A549 (cell line): ENCODE data around the gene DERL3. TPM values are rescaled to one million over a fixed set of nuclear protein-coding genes. Genes with fewer than 3 reads are reported as not detected.

Experiments used
- ATAC-seq, 2 experiments: fragments of 200-7000 bp in 1 of 2; fragments of >200 bp in 1 of 2; cut with Nextera tagmentation in 1 of 2; cut with Tn5 transposase in 1 of 2; 3 replicates each; pipeline versions ENCODE4 v1.8.0 to v1.9.1; 2018 to 2020; ENCODE audit warnings: mild to moderate bottlenecking in 1 of 2, moderate library complexity in 1 of 2
- CTCF ChIA-PET: fragments of 300-600 bp; sonication (Branson Sonifier 250); formaldehyde crosslinking; extraction: SDS; loops from one replicate; lab custom pipeline; 2021; ENCODE audit warnings: antibody characterized with exemption, inconsistent platforms; lab: Yijun Ruan, JAX
- POLR2A ChIA-PET: fragments of 350-600 bp; formaldehyde crosslinking; extraction: SDS; loops from one replicate; lab custom pipeline; 2021; ENCODE audit warnings: antibody characterized with exemption, inconsistent platforms; lab: Yijun Ruan, JAX
- DNase-seq, 2 experiments: peaks; one replicate each; pipeline versions ENCODE4 v3.0.0 to v3.0.0-alpha.2; 2011 to 2016; ENCODE audit warnings: low read depth in 1 of 2, low spot score in 1 of 2
- FAIRE-seq: peaks from 2 replicates; lab custom pipeline; 2011; peaks lifted over from hg19 to GRCh38; lab: Jason Lieb, UNC
- H3K27ac ChIP-seq, 2 experiments: fragments of >200 bp; sonication (Bioruptor Twin); formaldehyde crosslinking; 3 replicates each; pipeline ENCODE4 v1.5.1; 2016 to 2017
- H3K4me1 ChIP-seq: fragments of >200 bp; sonication (Bioruptor Twin); formaldehyde crosslinking; 3 replicates; pipeline ENCODE4 v1.6.1; 2016
- H3K4me2 ChIP-seq: fragments of >200 bp; sonication (Bioruptor Twin); formaldehyde crosslinking; 3 replicates; pipeline ENCODE4 v1.6.1; 2016
- H3K4me3 ChIP-seq: fragments of >200 bp; sonication (Bioruptor Twin); formaldehyde crosslinking; 3 replicates; pipeline ENCODE4 v1.5.1; 2016
- H3K9me3 ChIP-seq: fragments of >200 bp; sonication (Bioruptor Twin); formaldehyde crosslinking; 3 replicates; pipeline ENCODE4 v1.6.1; 2016
- BCL3 ChIP-seq: fragments of >200 bp; sonication (Bioruptor Twin); formaldehyde crosslinking; IDR thresholded peaks from 3 replicates; pipeline ENCODE4 v1.6.1; 2016
- CTCF ChIP-seq: fragments of >200 bp; sonication (Bioruptor Twin); formaldehyde crosslinking; IDR thresholded peaks from 3 replicates; pipeline ENCODE4 v1.5.1; 2016
- E2F6 ChIP-seq: IDR thresholded peaks from 2 replicates; pipeline ENCODE4 v1.6.1; 2012; ENCODE audit warnings: low read depth, borderline replicate concordance
- EHF ChIP-seq: fragments of 250-450 bp; sonication (Bioruptor Pico); IDR thresholded peaks from 2 replicates; pipeline ENCODE4 v1.5.0; 2020; ENCODE audit warnings: mild to moderate bottlenecking
- HOXB5 ChIP-seq: fragments of 250-450 bp; sonication (Bioruptor Pico); IDR thresholded peaks from 2 replicates; pipeline ENCODE4 v1.5.0; 2020; ENCODE audit warnings: mild to moderate bottlenecking, moderate library complexity
- JUN ChIP-seq, 2 experiments: fragments of >200 bp; sonication (Bioruptor Twin); formaldehyde crosslinking; IDR thresholded peaks; 2 replicates in 1 of 2; 3 replicates in 1 of 2; pipeline ENCODE4 v1.6.1; 2016 to 2017
- JUNB ChIP-seq: fragments of >200 bp; sonication (Bioruptor Twin); formaldehyde crosslinking; IDR thresholded peaks from 2 replicates; pipeline ENCODE4 v1.6.1; 2016
- KDM1A ChIP-seq: fragments of 200-600 bp; sonication (generic); IDR thresholded peaks from 2 replicates; pipeline ENCODE4 v1.6.1; 2016; ENCODE audit warnings: low read depth, mild to moderate bottlenecking
- KDM5A ChIP-seq: fragments of 200-600 bp; sonication (generic); IDR thresholded peaks from 2 replicates; pipeline ENCODE4 v1.6.1; 2016; ENCODE audit warnings: antibody characterized with exemption, mild to moderate bottlenecking
- MAX ChIP-seq: IDR thresholded peaks from 2 replicates; pipeline ENCODE4 v1.6.1; 2012
- NFE2L2 ChIP-seq: fragments of 150-350 bp; conservative IDR thresholded peaks from 2 replicates; pipeline ENCODE4 v1.6.1; 2014; ENCODE audit warnings: low read length
- NPAS2 ChIP-seq: fragments of 250-450 bp; sonication (Bioruptor Pico); IDR thresholded peaks from 2 replicates; pipeline ENCODE4 v1.8.0; 2022; ENCODE audit warnings: mild to moderate bottlenecking, moderate library complexity, borderline replicate concordance
- NR3C1 ChIP-seq: fragments of >200 bp; sonication (Bioruptor Twin); formaldehyde crosslinking; IDR thresholded peaks from 3 replicates; pipeline ENCODE4 v1.6.1; 2017
- PBX3 ChIP-seq: IDR thresholded peaks from 2 replicates; pipeline ENCODE4 v1.6.1; 2012
- POLR2AphosphoS2 ChIP-seq: conservative IDR thresholded peaks from 2 replicates; pipeline ENCODE4 v1.6.1; 2012; ENCODE audit warnings: low read length, improper control_type of control experiment, inconsistent platforms
- RAD21 ChIP-seq, 2 experiments: fragments of >200 bp in 1 of 2; sonication (Bioruptor Twin) in 1 of 2; formaldehyde crosslinking in 1 of 2; IDR thresholded peaks in 1 of 2; conservative IDR thresholded peaks in 1 of 2; 2 replicates in 1 of 2; 3 replicates in 1 of 2; pipeline ENCODE4 v1.6.1; 2012 to 2018; ENCODE audit warnings: inconsistent platforms in 1 of 2
- REST ChIP-seq: fragments of 200-600 bp; sonication (generic); IDR thresholded peaks from 2 replicates; pipeline ENCODE4 v1.6.1; 2016; ENCODE audit warnings: antibody characterized with exemption, mild to moderate bottlenecking, moderate library complexity
- RFX5 ChIP-seq: fragments of 450-650 bp; IDR thresholded peaks from 2 replicates; pipeline ENCODE4 v1.7.1; 2014; ENCODE audit warnings: antibody characterized with exemption, mild to moderate bottlenecking, moderate library complexity
- SMC3 ChIP-seq: fragments of >200 bp; sonication (Bioruptor Twin); formaldehyde crosslinking; IDR thresholded peaks from 3 replicates; pipeline ENCODE4 v1.6.1; 2018; ENCODE audit warnings: inconsistent platforms
- SREBF2 ChIP-seq: fragments of 450-650 bp; IDR thresholded peaks from 2 replicates; pipeline ENCODE4 v1.6.1; 2014; ENCODE audit warnings: mild to moderate bottlenecking, moderate library complexity
- TP53 ChIP-seq: fragments of 250-450 bp; sonication (Bioruptor Pico); IDR thresholded peaks from 2 replicates; pipeline ENCODE4 v1.5.0; 2021; ENCODE audit warnings: mild to moderate bottlenecking, moderate library complexity
- USF2 ChIP-seq: fragments of 450-650 bp; IDR thresholded peaks from 2 replicates; pipeline ENCODE4 v1.6.1; 2014; ENCODE audit warnings: antibody characterized with exemption
- ZSCAN20 ChIP-seq: fragments of 250-450 bp; sonication (Bioruptor Pico); IDR thresholded peaks from 2 replicates; pipeline ENCODE4 v1.8.0; 2022; ENCODE audit warnings: mild to moderate bottlenecking, moderate library complexity
- WGBS: methylation state at CpG from one replicate; pipeline ENCODE4 v1.1.6; 2017; ENCODE audit errors: missing lambda C conversion rate; 5-methylcytosine and 5-hydroxymethylcytosine counted together
- polyA minus RNA-seq: library from RNA; depleted of rRNA, polyadenylated mRNA; stranded (reverse); fragments of >200 nt; gene quantifications from 2 replicates; pipeline ENCODE4 v1.2.3, GENCODE V29; 2011; rRNA and poly(A)+ RNA removed
- polyA plus RNA-seq, 4 experiments: library from polyadenylated mRNA; depleted of rRNA in 3 of 4; stranded (reverse); fragments of >200 nt; fragmentation: RNase III in 1 of 4; extraction: RNeasy Plus Mini Kit Qiagen cat#74134 plus additional on column Dnase treatment in 1 of 4; gene quantifications; 2 replicates in 3 of 4; 3 replicates in 1 of 4; pipeline ENCODE4 v1.2.3, GENCODE V29; 2011 to 2017

Gene DERL3
- polyA plus RNA-seq (2011; rRNA removed), result 0.08 and 0.34 TPM in 2 replicates
- 0.39 and 0.44 TPM in 2 replicates for polyA plus RNA-seq (2012; cell fraction: cytosol; rRNA removed)
- polyA plus RNA-seq (2012; cell fraction: nucleus; rRNA removed), result 1.3 and 1.5 TPM in 2 replicates
- polyA plus RNA-seq (2017; fragmentation: RNase III; extraction: RNeasy Plus Mini Kit Qiagen cat#74134 plus additional on column Dnase treatment), result 0.18 to 0.40 TPM (median 0.34 TPM) in 3 replicates
- 0.05 and 0.41 TPM in 2 replicates for polyA minus RNA-seq

GRCh38 chr22:23838681-23839468, at the start of gene DERL3:
DERL3 (minus strand) TSS chr22:23839006; CDS start chr22:23838987, 19 bp downstream.
- peak within 1 kb of the TSS; percentile 81 for H3K4me2 ChIP-seq
- H3K4me3 ChIP-seq, result peak within 1 kb of the TSS; percentile 35
- FAIRE-seq (no peak), ATAC-seq (peak; percentile 71 to 91), DNase-seq (peak; percentile 71 to 91)
- ChIA-PET CTCF (interaction anchor here (1.2 to 5.3 kb wide), 2 partner anchors 11 to 70 kb away, joined by 3 to 31 read pairs; partner anchors contain the start of gene CHCHD10), POLR2A (no interaction called here)
- WGBS, result 21% methylated on average over 30 of the region's 70 CpGs
- peak within 1 kb of the TSS in 1 of 2 experiments; percentile 60; a peak in 1 of 6 replicates for H3K27ac ChIP-seq
- H3K9me3 ChIP-seq, result no peaks in the 10 kb centered on the region
- TF ChIP-seq KDM1A, result no peak
- peak; percentile 97 for TF ChIP-seq MAX
- no peak for TF ChIP-seq RAD21 (conservative IDR thresholded peaks at IDR 0.05 in 1 of 2, IDR thresholded peaks at IDR 0.05 in 1 of 2)
- TF ChIP-seq NFE2L2, result no peak
- TF ChIP-seq CTCF, result no peak
- TF ChIP-seq RFX5, result 0 out of 2 replicates have a peak, but pooled peaks have one; percentile 39
- no peak for TF ChIP-seq ZSCAN20 (CRISPR knock-in tag)
- TF ChIP-seq SREBF2, result no peak
- TF ChIP-seq USF2, result peak; percentile 82
- TF ChIP-seq E2F6, result peak; percentile 97
- TF ChIP-seq KDM5A, result no peak
- no peak for TF ChIP-seq EHF (CRISPR knock-in tag)
- no peak for TF ChIP-seq JUN (IDR thresholded peaks at IDR 0.05)
- peaks cover 10% of the 10 kb centered on the region; the same call in 1 of the 3 replicates for H3K4me1 ChIP-seq

- ChIA-PET CTCF (interaction anchor here (0.9 to 1.4 kb wide), 4 partner anchors 8 to 34 kb away, joined by 4 read pairs; partner anchors contain the start of gene MIF), POLR2A (no interaction called here)
- FAIRE-seq, result no peak
- Histone ChIP-seq H3K27ac (no peak overlapping the region), H3K4me3 (no peak overlapping the region), H3K9me3 (no peaks in the 10 kb centered on the region), H3K4me2 (no peak overlapping the region), H3K4me1 (peaks cover 14% of the 10 kb centered on the region)
- TF ChIP-seq POLR2AphosphoS2 (no peak), HOXB5 (CRISPR knock-in tag) (no peak), TP53 (CRISPR knock-in tag) (no peak), USF2 (no peak), BCL3 (no peak), SMC3 (no peak), PBX3 (no peak), REST (no peak), NPAS2 (no peak), NR3C1 (no peak), JUNB (no peak)
- WGBS, result no CpG with 5 or more reads among the region's 9 CpGs
- no peak for DNase-seq
- no peak for ATAC-seq
These were observed 45.3 kb upstream of the DERL3 start for GRCh38 chr22:23884140-23884539.
